GM21515 (cell line): ENCODE measurements around the gene ANKRD62.
A peak's percentile ranks its signal among the peaks of the same experiment; 100 is the strongest.

Experiments
- ATAC-seq: cut with Tn5 transposase; IDR thresholded peaks from one replicate; pipeline ENCODE4 v1.9.1; 2021; ENCODE audit not compliant: unreplicated experiment

The ANKRD62 gene

DNA sequence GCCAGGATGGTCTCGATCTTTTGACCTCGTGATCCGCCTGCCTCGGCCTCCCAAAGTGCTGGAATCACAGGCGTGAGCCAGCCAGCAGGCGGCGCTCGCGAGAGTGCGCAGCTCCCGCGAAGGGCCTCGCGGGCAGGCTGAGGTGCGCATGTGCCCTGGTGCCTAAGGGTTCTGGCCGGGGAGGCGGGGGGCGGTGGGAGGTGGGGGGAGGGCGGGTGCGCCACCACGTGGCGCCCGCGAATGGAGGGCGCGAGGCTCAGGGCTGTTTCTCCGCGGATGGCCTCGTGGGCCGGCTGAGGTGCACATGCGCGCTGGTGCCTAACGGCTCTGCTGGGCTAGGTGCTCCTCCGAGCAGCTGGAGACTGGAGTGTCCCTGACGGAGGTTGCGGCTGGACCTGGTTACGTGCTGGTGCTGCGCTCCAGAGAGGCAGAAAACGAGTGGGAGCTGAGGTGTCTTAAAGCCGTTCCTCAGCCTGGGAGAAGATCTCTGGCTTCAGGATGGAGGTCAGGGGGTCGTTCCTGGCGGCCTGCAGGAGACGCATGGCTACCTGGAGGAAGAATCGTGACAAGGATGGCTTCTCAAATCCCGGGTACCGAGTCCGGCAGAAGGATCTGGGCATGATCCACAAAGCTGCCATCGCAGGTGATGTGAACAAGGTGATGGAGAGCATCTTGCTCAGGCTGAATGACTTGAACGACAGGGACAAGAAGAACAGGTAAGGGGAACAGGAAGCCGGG lies at the start of gene ANKRD62:
ANKRD62 (plus strand) TSS at position 324 of the 738 bp plus-strand sequence; CDS start at position 499, 175 bp downstream.
- no peak for ATAC-seq

DNA sequence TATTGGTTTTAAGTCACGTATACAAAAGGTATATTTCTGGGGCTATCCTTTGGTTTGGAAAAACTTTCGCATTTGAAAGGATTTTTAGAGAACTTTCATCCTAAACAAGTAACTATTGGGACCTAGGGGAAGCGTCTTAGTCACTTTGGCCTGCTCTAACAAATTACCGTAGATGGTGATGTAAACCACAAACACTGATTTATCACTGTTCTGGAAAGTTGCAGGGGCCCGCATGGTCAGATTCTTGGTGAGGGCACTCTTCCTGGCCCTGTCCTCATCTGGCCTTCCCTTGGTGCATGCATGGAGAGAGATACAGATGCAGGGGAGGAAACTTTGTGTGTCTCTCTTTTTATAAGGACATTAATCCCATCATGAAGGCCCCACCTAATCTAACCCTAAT lies 49.1 kb upstream of the ANKRD62 start:
- no peak for ATAC-seq

DNA sequence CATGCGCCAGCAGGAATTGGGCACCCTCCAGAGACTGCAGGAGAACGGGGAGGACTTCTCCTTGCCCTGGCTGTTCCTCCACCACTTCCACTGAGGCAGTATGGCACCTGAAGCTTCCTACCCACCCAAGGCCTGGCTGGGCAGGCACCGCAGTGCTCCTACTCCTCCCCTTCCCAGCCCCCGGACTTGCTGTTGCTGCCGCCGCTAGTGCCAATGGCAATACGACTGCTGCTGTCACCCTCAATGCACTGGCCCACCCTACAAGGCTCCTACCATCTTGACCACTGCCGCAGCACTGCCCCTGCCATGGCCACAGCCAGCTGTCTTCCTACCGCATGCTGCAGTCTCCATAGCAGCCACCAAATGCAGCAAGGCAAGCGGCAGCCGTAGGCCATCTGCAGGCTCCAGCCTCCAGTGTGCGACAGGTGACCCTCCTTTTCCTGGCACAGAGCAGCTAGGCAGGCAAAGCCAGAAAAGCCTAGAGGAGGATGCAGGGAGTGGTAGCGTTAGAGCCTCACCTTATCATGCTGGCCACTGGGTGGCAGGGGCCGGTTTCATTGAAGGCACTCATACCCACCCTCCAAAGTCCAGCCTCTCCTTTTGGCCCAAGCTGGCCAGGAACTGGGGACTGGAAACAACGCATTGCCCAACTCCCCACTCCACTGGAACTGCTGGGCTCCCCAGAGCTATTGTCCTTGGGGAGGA lies 47.4 kb upstream of the ANKRD62 start:
- ATAC-seq = no peak

DNA sequence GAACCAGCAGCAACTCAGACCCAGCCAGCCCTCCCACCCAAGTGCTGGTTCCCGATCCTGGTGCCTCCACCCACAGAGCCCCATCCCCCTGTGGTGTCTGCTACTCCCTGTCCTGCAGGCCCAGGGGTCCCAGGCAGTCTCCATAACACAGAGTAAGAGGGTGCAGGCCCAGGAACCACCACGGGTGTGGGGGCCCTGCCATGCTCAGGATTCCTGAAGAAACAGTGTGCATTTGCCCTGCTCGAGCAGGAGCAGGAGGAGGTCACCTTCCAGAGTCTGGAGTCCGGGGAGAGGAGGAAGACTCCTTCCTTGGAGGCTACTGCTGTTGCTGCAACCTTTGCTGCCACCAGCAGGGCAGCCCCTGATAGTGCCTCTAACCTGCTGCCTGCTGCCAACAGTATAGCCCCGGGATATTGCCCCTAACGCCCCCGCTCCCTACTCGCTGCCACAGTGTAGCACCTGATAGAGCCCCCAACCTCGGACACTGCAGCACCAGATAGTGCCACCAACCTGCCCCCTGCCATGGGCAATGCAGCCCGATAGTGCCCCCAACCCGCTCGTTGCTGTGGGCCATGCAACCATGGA lies 46.8 kb upstream of the ANKRD62 start:
- no peak for ATAC-seq

DNA sequence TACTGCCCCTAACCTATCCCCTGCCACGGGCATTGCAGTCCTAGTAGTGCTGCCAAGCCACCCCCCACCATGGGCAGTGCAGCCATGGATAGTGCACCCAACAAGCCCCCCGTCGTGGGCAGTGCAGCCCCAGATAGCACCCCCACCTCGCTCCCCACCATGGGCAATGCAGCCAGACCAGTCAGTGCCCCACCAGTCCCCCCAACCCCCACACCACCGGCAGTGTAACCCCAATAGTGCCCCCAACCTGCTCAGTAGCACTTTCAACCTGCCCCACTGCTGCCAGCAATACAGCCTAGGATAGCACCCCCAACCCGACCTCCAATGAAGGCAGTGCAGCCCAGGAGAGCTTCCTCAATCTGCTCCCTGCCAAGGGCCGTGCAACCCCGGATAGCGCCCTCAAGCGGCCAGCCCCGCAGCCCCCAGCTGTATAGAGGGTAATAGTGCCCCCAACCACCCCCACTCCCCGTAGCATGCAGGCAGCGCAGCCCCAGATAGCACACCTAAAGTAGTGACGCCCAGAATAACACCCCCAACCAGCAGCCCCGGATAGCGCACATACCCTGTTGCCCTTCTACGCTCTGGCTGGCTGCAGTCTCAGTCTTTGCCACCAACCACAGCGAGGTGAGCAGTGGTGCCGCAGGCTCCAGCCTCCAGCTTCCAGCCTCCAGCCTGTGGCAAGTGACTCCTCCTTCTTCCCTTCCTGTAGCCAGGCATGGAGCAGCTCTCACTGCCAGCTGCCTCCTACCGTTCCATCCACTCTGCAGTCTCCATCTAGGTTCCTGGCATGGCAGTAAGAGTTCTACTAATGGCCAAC lies 45.4 kb upstream of the ANKRD62 start:
- no peak for ATAC-seq

DNA sequence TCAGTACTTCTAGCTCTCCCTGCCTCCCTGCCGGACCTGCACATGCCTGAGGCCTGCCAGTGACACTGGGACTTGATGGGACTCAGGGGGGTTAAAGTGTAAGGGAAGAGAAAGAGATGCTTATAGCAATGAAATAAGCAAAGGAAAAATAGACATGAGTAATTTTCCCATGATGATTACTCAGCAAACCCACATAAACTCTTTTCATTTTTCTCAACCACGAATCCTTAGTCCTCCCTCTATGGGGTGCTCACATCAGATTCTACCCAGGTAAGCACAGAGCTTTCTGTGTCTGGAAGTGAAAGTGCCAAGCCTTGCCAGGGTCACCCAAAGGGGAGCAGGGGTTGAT lies 44.8 kb upstream of the ANKRD62 start:
- ATAC-seq = no peak

DNA sequence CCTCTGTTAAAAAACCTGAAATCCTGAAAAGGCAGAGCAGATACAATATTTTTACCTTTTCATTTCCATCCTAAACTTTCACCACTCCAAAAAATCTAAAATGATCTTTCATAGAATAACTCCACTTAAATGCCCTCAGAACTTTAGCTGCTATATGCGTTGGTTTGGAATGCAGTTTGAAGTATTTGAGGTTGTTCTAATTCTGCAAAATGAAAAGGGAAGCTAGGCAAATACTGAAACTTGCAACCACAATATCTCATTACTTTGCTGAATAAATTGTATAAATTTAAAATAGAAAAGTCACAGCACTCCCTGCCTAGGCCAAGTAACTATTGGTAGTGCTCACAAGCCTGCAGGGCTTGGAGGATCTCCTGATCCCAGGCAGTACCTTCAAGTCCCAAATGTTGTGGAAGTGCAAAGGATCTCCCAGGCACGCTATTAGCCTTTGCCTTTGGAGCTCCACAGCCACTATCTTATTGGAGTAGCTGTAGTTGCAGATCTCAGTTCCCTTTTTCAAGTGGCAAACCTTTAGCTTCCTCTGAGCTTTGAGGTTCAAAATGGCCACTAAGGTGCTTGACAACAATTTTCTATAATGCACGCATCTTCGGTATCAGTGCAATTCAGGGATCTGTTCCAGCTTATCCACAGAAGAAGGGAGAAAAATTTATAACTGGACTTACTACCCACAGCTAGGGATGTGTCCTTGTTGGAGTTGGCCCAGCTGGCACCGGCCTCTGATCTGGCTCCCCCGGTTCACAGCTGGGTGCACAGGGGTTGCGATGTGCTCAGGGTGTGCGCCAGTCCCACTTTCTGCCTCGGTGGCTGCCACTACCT lies 43.4 kb upstream of the ANKRD62 start:
- ATAC-seq = peak; percentile 85

DNA sequence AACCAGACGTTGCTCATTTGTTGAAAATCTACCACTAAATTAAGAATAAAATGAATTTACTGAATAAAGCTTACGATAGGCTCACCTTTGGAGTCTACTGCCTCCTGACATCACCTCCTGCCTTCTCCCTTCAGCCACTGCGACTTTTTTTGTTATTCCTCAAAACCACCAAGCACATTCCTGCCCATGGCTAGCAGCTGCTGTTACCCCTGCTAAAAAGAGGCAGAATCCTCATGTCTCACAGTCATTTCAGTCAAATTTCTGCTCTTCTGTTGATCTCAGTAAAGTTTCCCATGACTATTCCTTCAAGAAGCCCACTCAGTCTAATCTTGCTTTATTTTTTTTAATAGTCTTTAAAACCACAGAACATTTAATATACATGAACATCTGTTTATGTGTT lies 40.8 kb upstream of the ANKRD62 start:
- no peak for ATAC-seq

DNA sequence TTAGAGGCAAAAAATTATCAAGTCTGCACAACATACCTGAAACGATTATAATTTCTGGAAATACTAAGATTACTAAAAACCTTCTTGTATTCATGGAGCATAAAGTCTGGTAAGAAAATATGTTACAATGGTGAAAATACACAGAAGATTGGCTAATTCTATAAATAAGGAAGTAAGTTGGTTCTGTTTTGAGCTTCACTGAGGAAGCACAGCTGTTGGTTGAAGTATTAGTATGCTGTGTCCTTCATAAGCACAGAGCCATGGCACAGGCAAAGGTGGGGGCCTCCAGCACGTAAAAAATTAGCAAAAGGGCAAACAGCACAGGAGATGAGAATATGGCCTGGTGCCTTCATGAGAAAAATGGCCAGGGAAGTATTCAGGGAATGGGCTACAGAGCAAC lies 40.4 kb upstream of the ANKRD62 start:
- peak; percentile 48 for ATAC-seq

DNA sequence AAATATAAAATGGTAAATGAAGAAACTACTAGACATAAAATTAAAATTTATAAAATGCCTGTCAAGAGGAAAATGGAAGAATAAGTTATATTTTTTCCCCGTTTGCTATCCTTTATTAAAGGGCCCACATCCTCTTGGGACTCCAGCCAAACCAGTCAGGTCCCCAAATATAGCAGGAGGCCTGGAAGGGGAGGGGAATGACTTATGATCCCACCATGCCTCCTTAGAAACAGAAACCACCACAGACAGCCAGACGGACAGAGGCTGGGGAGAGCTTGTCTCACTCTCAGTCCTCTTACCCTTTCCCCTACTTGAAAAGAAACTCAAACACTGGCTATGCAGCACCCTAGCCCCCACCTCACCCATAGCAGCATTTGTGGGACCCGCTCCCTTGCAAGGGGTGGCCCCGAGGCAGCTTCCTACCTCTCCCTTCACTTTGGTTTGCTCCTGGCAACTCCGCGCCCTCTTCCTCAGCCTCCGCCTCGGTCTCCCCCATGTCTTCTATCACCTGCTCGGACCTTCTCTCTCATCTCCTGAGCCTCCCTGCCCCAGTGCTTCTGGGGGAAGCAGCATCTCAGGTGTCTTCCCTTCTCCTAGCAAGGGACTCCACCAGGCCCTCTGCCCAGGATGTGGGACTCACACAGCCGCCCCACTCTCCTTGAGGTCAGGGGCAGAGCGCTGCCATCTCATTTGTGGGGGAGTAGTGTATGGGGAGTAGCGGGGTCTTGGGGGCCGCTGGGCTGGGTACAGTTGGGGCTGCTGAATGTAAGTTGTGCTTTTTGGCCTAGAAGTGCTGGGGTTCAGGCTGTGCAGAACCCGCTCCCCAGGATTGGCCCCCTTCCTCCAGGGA lies 37.4 kb upstream of the ANKRD62 start:
- ATAC-seq = no peak

DNA sequence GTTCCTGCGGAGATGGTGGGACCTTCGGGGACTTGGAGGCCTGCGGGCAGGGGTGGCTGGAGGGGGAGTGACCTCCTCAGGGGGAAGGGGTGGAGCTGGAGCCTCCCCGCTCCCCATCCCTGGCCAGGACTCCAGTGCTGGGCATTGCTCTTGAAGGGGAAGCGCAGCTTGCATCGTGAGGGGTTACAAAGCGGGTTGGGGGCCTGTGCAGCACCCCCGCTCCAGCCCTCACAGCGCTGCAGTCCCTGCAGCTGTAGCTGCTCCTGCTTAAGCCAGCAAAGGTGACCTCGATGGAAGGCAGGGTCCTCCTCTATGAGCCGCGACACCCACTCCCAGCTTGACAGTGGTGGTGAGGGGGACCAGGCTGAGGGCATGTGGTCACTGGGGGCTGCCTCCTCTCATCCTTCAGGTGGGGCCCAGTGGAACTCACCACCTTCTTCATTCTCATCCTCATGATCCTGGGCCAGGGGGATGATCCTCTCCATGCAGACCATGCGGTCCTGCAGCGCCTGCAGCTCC lies 36.7 kb upstream of the ANKRD62 start:
- no peak for ATAC-seq

DNA sequence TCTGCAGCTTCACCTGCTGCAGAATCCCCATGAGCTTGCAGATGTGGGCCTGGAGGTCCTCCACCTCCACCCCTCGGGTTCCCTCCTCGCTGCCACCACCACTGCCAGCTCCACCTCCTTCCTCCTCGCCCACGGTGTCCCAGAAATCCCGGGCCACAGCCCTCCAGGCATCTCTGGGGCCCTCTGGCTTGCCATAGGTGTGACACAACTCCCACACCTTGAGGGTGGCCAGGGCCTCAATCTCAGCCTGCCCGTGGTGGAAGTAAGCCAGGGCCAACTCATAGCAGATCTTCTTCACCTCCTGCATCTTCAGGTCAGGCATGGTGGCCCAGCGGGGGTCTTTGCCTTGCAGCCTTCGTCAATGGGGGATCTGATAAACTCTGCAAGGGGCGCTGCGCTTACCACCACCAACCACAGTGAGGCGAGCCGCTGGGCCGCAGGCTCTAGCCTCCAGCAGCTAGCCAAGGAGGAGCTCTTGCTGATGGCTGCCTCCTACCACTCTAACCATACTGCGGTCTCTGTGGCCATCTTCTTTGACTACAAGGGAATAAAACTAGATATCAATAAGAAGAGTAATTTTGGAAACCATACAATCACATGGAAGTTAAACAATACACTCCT lies 36.1 kb upstream of the ANKRD62 start:
- ATAC-seq = no peak

DNA sequence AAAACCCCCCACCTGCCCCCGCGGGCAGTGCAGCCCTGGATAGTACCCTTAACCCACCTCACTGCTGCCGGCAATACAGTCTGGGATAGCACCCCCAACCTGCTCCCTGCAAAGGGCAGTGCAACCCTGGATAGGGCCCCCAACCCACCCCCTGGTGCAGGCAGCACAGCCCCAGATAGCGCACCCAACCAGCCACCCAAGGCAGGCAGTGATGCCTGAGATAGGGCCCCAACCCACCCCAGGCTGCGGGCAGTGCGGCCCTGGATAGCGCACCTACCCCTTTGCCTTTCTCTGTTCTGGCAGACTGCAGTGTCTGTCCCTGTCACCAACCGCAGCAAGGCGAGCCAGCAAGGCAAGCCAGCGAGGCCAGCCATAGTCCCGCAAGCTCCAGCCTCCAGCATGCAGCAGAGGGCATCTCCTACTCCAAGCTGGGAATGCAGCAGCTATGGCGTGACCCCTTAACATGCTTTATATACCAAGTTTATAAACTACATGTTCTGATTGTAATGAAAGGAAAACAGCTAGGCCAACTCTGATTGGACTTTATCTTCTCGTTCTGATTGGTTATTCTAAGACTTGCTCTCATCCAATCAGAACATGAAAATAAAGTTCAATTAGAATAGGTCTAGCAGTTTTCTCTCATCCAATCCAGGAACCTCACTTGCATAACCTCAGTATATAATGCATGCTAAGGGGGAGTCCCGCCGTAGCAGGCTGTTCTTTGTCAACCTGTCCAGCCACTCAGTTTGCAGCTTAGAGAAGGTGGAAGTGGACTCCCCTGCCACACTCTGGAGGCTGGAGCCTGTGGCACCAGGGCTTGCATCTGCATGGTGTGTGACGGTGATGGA lies 34.1 kb upstream of the ANKRD62 start:
- no peak for ATAC-seq

DNA sequence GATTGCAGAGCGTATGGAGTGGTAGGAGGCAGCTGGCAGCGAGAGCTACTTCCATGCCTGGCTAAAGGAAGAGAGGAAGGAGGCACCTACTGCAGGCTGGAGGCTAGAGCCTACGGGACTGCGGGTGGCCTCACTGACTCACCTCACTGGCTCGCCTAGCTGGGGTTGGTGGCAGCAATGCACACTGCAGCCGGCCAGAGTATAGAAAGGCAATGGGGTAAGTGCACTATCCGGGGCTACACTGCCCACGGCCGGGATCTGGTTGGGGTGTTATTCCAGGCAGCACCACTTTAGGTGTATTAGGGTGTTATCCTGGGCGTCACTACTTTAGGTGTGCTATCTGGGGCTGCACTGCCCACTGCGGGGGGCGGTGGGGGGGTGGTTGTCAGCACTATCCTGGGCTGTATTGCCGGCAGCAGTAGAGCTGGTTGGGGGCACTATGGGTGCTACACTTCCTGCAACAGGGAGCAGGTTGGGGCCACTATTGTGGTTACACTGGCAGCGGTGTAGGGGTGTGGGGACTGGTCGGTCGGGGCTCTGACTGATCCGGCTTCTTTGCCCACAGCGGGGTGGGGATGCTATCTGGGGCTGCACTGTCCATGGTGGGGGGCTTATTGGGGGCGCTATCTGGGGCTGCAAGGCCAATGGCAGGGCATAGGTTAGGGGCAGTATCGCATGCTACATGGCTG lies 33.3 kb upstream of the ANKRD62 start:
- ATAC-seq = no peak

DNA sequence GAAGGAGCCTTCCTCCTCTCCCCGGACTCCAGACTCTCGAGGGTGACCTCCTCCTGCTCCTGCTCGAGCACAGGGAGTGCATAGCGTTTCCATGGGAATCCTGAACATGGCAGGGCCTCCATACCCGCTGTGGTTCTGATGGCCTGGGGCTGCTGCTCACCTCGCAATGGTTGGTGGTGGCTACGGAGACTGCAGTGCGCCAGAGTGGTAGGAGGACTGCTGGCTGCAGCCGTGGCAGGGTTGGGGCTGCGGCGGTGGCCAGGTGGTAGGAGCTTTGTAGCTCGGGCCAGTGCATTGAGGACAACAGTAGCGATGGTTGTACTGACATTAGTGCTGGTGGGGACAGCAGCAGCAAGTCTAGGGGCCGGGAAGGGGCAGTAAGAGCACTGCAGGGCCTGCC lies 32.0 kb upstream of the ANKRD62 start:
- no peak for ATAC-seq

DNA sequence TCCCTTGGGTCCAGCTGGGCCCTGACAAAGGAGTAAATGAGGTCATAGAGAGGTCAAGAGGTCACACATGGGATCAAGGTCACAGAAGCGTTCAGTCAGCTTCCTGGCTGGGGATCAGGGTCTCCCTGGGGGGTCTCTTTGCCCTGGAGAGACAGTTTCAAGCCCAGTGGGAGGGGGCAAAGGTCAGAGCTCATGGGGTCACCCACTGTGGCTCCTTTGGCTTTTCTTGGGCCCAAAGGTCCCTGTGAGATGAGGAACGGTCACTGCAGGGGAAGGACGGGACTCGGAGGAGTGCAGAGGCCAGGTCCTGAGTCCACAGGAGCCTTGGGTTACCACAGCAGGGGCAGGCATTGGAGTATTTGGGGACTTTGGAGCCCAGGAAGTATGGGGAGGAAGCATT lies 30.7 kb upstream of the ANKRD62 start:
- ATAC-seq = no peak

DNA sequence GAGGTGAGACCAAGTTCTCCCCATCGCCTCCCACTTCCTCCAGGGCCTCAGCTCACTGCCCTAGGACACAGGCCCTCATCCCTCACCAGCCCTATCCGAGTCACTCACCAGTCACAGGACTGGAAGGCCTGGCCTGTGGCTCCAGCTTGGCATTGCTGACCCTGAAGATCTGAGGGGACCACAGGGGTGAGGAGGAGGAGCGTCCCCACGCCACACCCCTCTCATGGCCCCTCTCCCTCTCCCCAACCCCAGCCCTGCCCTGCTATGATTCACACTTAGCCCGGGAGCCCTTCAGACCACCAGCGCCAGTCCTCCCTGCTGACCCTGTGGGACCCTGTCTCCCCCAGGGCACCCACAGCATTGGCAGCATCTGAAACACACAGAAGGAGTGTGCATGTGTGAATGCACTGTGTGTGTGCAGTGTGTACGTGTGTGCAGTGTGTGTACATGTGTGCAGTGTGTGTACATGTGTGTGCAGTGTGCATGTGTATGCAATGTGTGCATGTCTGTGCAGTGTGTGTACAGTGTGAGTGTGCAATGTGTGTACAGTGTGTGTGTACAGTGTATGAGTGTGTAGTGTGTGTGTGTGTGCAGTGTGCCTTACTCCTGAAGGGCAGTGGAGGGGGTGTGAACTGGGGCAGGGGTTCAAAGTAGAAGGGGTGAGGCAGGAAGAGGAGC lies 29.4 kb upstream of the ANKRD62 start:
- no peak for ATAC-seq
